GM19238 (cell line): ENCODE measurements around the gene PORCN.
A peak's percentile ranks its signal among the peaks of the same experiment; 100 is the strongest.
"Not testable (repeated sequence)": the region's sequence is repeated elsewhere in the genome, so short reads cannot be mapped to it uniquely, and the experiment has no call there.

ENCODE experiments used
- DNase-seq: peaks from one replicate; pipeline ENCODE4 v3.0.0; 2011; ENCODE audit warnings: low spot score; ENCODE audit not compliant: insufficient read length

The PORCN gene

DNA sequence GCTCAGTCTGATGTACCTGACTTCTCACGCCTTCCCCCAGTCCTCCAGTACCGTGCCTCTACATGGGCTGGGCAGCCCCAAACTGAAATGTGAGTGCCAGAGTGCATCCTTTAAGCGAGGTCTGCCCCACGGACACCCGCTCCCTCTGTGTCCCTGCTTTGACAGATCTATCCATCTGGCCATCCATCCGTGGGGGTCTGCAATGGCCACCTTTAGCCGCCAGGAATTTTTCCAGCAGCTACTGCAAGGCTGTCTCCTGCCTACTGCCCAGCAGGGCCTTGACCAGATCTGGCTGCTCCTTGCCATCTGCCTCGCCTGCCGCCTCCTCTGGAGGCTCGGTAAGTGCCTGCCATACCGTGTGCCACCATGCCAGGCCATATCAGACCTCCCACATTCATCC is 827 bp downstream of the PORCN start:
- no peak for DNase-seq

DNA sequence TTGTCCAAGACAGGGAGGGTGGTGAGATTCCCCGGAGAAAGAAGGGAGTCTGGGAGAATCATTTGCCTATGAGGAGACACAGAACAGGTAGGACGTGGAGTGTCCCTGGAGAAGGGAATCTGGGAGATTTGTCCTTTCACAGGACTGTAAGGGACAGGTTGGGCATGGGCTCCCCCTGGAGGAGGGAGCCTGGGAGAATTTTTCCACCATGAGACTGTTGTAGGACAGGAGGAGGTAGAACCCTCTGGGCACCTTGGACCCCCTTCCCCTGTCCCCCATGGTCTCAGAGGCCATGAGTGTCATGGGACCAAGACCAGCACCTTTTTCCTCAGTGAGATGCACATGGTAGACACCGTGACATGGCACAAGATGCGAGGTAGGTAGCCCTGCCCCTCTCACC is 2.8 kb downstream of the PORCN start:
- DNase-seq: no peak

DNA sequence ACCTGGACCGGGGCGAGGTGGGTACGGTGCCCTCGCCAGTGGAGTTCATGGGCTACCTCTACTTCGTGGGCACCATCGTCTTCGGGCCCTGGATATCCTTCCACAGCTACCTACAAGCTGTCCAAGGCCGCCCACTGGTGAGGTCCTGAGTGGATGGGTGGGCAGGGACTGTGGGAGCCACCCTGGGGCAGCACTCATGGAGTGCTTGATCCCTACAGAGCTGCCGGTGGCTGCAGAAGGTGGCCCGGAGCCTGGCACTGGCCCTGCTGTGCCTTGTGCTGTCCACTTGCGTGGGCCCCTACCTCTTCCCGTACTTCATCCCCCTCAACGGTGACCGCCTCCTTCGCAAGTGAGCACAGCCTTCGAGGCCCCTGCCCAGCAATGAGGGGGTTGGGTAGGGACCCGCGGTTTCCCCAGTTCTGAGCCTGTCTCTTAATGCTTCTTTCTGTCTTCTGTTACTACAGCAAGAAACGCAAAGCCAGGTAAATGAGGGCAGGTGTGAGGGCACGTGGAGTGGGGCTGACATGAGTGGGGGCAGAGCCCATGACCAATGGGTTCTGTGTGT is 3.7 kb downstream of the PORCN start:
- no peak for DNase-seq

DNA sequence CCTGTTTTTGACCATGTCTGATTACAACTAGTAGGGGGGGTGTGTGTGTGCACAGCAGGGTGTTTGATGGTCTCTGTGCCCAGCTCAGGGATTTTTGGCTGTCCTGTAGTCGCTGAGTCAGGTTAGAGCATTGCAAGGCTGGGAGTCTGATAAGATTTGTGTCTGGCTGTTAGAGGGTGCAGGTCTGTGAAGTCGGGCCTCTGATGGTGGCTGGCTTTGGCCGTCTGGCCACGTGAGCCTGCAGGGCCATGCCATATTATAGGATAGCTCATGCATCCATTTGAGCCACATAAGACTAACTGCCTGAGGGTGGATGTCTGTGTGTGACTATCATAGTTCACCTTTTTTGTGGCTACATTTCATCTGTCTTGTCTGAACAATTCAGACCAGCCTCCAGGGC is 4.9 kb downstream of the PORCN start:
- no peak for DNase-seq

DNA sequence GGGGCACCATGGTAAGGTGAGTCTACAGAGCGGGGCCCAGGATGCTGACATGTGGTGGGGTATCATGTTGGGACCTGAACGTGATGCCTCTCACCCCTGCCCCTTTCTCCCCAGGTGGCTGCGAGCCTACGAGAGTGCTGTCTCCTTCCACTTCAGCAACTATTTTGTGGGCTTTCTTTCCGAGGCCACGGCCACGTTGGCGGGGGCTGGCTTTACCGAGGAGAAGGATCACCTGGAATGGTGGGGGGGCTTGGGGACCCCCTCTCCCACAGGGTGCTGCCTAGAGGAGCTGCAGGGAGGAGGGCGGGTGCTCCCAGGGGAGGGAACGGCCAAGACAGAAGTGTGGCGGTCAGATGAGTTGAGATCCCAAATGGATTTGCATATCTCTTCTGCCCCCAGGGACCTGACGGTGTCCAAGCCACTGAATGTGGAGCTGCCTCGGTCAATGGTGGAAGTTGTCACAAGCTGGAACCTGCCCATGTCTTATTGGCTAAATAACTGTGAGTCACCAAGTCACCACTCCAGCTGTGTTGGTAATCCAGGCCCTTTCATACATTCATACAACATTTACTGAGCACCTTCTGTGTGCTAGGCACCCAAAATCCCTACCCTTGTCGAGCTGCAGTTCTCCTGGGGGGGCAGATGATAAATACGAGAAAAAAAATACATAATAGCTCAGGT is 5.5 kb downstream of the PORCN start:
- no peak for DNase-seq

DNA sequence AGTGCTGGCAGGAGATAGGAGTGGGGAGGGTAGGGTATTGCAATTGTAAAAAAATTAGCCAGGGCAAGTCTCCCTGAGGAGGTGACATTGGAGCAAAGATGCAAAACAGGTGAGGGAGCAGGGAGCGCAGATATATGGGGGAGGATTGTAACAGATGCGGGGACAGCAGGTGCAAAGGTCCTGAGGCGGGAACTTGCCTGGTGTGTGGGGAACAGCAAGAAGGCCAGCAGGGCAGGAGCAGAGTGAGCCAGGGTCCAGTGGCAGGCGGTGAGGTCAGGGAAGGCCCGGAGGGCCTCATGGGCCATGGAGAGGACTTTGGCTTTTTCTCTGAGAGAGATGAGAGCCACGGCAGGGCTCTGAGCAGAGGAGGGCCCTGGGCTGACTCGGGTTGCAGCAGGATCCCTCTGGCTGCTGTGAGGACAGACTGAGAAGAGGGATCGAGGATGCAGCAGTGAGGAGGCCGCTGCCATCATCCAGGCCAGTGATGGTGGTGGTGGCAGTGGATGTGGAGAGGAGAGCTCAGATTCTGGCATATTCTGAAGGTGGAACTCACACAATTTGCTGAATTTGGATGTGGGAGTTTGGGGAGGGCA is 6.2 kb downstream of the PORCN start:
- no peak for DNase-seq

DNA sequence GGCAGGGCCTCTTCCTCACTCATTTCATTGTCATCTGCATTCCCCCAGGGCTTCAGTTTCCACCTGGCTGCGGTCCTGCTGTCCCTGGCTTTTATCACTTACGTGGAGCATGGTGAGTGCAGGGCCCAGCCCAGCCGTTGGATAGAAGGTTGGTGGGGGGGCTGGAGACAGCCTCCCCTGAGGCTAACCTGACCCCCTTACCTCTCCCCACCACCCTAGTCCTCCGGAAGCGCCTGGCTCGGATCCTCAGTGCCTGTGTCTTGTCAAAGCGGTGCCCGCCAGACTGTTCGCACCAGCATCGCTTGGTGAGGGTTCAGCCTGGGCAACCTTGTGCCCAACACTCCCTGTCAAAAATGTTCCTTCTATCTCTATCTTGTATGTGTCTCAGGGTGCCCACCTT is 7.0 kb downstream of the PORCN start:
- DNase-seq: no peak

DNA sequence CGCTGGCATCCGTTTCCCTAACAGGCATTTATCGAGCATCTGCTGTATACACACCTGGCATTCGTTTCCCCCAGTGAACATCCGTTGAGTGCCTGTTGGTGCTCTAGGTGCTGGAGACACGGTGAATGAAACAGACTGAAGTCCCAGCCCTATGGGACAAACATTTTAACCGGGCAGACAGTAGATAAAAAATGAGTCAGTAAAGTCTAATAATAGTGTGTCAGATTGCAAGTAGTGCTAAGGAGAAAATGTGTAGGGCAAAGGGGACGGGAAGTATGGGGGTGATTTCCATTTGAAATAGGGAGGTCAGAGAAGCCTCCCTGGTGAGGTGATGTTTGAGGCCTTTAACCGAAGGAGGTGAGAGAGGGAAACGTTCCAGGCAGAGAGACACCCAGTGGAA is 7.5 kb downstream of the PORCN start:
- DNase-seq: no peak

DNA sequence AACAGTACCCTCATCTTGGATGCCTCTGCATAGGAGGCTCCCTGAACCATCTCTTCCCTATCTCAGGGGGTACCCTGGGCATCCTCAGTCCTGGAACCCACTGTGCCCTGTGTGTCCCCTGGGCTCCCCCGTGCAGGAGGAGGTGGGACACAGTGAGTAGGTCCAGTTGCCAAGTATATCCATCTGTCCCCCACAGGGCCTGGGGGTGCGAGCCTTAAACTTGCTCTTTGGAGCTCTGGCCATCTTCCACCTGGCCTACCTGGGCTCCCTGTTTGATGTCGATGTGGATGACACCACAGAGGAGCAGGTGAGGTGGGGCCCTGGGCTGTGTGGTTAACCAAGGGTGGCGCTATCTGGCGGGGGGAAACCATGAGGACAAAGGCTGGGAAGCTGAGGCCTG is 8.2 kb downstream of the PORCN start:
- DNase-seq: no peak

DNA sequence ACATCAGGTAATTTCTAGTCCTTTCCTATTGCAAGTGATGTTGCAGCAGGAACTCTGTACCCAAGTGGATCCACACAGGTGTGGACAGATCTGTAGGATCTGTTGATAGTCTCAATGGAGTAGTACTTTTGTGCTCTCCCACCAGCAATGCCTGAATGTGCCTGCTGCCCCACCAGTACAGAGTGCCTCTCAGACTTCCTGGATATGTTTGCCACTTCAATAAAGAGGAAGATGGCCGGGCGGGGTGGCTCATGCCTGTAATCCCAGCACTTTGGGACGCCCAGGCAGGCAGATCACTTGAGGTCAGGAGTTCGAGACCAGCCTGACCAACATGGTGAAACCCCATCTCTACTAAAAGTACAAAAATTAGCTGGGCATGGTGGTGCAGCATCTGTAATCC is 10.7 kb downstream of the PORCN start:
- not testable (repeated sequence) for DNase-seq

DNA sequence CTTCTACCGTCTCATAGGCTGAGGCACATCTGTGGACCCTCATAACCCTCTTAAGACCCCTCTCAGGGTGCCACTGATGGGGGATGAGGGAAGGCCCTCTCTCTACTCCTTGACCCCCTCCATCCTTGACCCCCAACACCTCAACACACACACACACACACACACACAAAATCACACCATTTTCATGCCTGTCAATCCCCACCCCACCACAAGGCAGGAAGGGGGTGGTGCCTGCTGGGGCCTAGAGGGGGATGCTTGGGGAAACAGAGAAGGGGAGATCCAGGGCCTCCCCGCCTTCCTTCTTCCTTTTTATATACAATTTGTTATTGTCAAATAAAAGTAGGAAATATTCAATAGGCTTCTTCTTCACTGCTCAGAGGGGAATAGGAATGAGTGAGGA is 11.7 kb downstream of the PORCN start:
- no peak for DNase-seq

DNA sequence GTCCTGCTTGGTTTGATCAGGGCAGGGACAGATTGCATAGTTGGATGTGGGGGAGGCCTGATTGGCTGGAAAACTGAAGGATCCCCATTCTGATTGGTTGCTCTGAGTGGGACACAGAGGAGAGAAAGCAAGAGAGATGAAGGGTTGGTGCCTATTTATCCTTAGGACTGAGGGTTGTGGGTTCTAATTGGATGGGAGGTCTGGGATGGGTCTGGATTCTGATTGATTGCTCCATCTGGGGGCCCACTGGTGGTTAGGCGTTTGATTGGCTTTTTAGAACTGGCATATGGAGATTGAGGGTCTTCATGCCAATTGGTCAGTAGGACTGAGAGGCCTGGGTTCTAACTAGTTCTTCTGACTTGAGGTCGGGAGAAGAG is 12.2 kb downstream of the PORCN start:
- no peak for DNase-seq

DNA sequence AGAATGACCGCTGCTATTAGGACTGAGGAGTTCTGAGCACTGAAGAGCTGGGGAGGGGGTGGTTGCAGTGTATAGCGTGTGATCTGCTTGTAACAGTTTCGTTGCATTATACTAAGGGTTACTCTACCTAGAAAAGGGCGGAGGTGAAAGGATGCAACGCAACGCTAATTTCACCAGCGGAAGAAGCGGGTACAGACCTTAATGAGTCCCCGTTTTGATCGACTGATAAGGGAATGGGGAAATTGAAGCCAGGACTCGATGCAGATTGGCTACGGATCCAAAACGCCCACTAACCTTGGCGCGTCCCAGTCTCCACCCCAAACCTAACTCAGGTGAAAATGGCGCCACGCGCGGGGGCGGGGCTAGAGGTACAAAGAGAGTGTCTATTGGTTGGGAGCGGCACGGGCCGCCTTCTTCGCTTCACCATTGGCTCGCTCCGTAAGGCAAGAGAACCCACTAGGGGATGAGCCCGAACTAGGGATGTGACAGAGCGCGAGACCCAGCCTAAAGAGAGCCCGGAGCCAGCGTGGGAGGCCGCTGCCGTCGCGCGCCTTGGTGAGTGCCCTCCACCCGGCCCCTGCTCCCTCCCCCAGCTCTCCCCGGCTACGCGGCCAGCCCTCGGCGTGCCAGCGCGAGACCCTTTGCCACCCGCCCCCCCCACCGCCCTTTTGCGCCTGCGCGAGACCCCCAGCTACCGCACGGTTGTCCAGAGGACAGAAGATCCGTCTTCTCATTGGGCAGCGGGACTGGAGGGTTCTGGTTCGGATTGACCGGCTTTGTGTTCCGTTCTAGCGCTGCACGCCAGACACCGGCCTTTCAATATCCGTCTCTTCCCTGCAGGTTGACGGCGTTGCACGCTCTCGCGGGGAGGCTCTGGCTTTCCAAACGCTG is 12.8 kb downstream of the PORCN start, which contains the start of gene EBP:
Gene EBP (plus strand): TSS at position 456 of the 891 bp plus-strand sequence. CDS start 1,964 bp downstream, outside the sequence.
- peak; percentile 78 for DNase-seq

DNA sequence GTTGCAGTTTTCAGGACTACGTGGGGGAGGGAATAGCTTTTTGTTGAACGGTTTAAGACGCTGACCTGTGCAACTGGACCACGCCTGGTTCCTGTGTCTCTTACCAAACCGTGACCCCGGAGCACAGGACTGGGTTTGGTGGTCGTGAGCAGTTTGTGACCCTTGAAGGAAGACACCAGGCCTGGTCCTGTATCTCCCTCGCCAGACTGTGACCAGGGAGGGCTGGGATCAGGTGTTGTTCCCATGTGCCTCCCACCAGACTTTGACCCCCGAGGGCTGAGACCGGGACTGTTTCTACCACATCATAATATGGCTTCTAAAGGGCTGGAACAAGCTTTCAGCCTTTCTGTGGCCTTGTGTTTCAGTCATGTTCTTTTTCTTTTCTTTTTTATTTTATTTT is 13.5 kb downstream of the PORCN start:
- DNase-seq: no peak

DNA sequence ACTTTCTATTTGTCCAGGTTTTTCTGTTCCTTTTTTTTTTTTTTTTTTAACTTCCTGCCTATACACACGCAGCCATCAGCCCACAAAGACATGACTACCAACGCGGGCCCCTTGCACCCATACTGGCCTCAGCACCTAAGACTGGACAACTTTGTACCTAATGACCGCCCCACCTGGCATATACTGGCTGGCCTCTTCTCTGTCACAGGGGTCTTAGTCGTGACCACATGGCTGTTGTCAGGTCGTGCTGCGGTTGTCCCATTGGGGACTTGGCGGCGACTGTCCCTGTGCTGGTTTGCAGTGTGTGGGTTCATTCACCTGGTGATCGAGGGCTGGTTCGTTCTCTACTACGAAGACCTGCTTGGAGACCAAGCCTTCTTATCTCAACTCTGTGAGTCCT is 14.9 kb downstream of the PORCN start:
- DNase-seq: no peak

DNA sequence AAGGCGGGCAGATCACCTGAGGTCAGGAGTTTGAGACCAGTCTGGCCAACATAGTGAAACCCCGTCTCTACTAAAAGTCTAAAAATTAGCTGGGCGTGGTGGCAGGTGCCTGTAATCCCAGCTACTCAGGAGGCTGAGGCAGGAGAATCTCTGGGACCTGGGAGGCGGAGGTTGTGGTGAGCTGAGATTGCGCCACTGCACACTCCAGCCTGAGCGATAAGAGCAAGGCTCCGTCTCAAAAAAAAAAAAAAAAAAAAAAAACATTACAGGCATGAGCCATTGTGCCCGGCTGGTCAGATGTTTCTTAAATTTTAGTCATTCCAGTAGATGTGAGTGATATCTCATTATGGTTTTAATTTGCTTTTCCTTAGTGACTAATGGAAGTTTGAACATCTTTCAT is 17.1 kb downstream of the PORCN start:
- not testable (repeated sequence) for DNase-seq

DNA sequence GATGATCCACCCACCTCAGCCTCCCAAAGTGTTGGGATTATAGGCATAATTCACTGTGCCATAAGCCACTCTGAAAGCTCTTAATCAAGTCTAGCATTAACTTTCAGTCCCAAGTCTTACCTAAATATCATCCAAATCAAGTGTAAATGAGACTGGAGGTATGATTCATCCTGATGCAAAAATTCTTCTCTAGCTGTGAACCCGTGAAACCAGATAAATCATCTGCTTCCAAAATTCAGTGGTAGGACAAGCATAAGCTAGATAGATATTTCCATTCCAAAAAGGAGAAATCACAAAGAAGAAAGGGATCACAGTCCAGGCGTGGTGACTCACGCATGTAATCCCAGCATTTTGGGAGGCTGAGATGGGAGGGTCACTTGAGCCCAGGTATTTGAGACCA is 21.9 kb downstream of the PORCN start:
- no peak for DNase-seq

DNA sequence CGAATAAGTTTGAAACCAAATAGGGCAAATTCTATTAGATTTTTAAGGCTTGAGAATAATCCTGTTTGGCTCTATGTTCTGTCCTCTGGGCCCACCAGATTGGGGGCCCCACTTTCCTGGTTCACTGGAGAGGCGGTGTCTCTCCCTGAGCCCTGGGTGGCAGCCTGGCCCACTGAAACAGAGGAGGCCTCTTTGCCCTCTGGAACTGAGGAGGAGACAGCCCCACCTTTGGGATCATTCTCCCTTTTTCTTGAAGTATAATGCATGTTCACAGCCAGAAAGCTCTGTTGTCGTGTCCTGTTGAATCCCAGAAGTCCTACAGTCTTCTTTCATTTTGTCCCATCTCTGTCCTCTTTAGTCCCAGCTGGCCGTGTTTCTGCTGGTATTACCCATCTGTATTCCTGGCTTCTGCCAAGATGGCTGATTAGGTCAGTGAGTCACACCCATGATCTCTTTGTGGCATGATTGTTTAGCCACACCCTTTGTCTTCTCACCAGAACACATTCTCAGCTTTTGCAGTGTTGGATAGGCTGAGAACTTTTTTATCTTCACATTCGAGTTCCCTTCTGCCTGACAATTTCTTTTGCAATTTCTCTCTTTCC is 22.7 kb downstream of the PORCN start:
- no peak for DNase-seq

DNA sequence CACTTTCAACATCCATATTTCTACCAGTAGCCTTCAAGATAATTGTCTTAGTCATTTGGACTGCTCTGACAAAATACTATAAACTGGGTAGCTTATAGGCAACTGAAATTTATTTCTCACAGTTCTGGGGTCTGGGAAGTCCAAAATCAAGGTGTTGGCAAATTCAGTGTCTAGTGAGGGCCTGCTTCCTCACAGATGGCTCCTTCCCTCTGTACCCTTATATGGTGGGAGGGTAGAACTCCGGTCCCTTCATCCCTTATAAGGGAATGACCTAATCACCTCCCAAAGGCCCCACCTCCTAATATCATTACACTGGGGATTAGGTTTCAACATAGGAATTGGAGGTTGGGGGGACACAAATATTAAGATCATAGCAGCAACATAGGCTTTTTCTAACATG is 23.4 kb downstream of the PORCN start:
- no peak for DNase-seq

DNA sequence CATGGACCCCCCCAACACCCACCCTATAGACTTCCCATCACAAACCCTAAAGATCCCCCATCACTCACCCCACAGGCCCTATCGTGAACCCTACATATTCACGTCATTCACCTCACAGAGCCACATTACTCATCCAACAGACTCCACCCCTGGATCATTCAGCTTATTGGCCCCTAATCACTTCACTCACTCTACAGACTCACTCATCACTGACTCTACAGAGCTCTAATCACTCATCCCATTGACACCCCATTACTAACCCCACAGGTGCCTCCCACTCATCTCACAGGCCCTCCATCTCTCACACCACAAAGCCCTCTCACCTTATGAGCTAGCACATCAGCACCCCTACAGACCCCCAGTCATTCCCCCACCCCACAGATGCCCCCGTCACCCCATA is 24.4 kb downstream of the PORCN start:
- DNase-seq: no peak

DNA sequence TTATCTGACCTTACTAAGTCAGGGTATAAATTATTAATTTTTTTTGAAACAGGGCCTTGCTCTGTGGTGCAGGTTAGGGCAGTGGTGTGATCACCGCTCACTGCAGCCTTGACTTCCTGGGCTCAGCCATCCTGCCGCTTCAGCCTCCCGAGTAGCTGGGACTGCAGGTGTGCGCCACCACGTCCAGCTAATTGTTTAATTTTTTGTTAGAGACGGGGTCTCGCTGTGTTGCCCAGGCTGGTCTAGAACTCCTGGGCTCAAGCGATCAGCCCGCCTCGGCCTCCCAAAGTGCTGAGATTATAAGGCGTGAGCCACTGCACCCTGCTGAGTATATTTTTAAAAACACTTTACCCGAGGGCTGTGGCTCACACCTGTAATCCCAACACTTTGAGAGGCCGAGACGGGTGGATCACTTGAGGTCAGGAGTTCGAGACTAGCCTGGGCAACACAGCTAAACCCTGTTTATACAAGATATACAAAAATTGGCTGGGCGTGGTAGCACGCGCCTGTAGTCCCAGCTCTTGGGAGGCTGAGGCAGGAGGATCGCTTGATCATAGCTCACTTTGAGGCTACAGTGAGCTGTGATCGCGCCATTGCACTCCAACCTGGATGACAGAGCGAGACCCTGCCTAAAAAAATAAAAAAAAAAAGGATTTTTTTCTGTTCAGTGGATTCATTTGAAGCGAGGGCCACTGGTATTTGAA is 30.0 kb downstream of the PORCN start:
- no peak for DNase-seq
